HG03039 (cell line): ENCODE results near the gene CDC42BPB.

Experiments used
- ATAC-seq: cut with Tn5 transposase; IDR thresholded peaks from one replicate; pipeline ENCODE4 v1.9.1; 2021; ENCODE audit warnings: mild to moderate bottlenecking, moderate library complexity; ENCODE audit not compliant: unreplicated experiment

Gene CDC42BPB

DNA sequence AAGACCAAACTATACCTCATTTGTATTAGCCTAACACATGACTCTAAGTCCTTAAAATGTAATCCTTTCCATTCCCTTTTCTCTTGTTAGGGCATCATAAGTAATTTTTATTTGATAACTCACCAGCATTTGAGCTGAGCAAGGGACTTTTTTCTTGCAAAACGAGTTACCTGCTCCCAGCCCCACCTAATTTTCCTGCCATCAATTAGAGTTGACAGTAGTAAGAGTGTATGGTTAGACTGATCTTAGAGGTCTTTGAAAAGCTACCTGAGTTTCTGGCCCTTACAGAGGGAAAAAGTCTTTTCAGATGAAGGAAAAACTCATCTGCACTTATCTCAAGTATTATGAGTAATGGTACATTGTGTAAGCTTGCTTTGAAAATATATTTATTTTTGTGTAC is 168.6 kb downstream of the CDC42BPB start:
- no peak for ATAC-seq

DNA sequence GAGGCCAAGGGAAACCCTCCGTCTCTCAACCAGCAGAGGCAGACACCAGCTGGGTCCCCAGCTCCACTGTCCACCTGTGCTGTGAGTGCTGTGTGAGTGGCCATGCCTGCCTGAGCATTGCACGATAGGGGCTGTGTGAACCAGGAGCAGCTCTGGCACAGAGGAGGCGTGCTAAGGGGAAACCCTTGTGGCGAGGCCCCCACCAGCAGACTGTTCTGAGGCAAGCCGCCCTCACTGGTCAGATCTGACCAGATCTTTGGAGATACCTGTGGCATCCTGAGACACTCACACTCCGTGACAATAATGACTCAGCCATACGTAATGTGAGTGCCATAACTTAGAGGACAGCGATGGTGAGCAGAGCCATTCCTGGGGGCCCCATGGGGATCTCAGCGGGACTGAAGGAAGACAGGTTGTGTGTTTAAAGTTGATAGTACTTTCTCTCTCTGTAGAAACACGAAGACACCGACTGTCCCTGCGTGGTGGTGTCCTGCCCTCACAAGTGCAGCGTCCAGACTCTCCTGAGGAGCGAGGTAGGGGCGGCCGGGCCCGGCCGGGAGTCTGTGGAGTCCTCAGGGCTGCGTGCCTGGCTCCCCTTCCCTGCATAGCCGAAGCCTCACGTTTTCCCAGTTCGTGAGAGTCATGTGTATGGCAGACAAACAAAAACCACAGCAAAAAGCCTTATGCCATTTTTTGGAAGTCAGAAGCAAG is 171.5 kb downstream of the CDC42BPB start:
- no peak for ATAC-seq

DNA sequence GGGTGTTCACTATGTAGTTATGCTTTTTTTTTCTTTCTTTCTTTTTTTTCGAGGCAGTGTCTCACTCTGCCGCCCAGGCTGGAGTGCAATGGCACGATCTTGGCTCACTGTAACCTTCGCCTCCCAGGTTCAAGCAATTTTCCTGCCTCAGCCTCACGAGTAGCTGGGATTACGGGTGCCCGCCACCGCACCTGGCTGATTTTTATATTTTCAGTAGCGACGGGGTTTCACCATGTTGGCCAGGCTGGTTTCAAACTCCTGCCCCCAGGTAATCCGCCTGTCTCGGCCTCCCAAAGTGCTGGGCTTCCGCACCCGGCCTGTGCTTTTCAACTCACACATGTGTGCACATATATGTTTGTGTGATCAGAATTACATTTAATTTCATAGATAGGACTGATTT is 173.8 kb downstream of the CDC42BPB start:
- no peak for ATAC-seq

DNA sequence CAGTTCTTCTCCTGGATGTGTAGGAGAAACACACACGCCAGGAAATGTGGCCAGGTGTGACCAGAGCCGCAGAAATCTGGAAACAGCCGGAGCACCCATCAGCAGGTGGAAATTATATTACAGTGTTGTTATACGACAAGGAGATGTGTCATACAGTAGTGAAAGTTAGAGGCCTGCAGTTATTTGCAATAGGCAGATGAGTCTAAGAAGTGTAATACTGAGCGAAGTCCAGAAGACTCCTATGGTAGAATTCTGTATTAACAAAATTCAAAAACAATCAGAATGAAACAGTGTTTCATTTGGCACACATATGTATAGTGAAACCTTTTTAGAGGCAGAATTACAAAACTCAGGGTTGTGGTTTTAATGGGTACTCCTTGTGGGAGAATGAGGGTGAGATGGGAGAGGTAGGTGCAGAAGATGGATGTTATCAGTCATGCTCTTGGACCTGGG is 174.2 kb downstream of the CDC42BPB start:
- ATAC-seq: no peak
